Upper lobe of left lung (tissue), 4 donors: ENCODE measurements around the gene TSHZ2.

ENCODE experiments used
- CTCF ChIP-seq, 6 experiments: fragments of 450-650 bp in 4 of 6; fragments of 200-600 bp in 2 of 6; sonication (generic) in 2 of 6; IDR thresholded peaks; one replicate each; pipeline ENCODE4 v1.5.1; 2016 to 2019; ENCODE audit warnings: antibody characterized with exemption in 6 of 6
- POLR2A ChIP-seq, 4 donors: fragments of 450-650 bp; IDR thresholded peaks; one replicate each; pipeline ENCODE4 v1.5.1; 2016 to 2017; ENCODE audit warnings: antibody characterized with exemption in 4 of 4, mild to moderate bottlenecking in 2 of 4

GRCh38 chr20:53349730-53350129 is 377.6 kb downstream of the TSHZ2 start:
- TF ChIP-seq POLR2A (IDR thresholded peaks at IDR 0.05) = no peak
- TF ChIP-seq CTCF (IDR thresholded peaks at IDR 0.05) = no peak
